GM18858 (cell line): ENCODE measurements around the gene NEK8.
"Not testable (repeated sequence)": the region's sequence is repeated elsewhere in the genome, so short reads cannot be mapped to it uniquely, and the experiment has no call there.

Experiments used
- ATAC-seq: cut with Tn5 transposase; IDR thresholded peaks from one replicate; pipeline ENCODE4 v1.9.1; 2021; ENCODE audit not compliant: unreplicated experiment

Gene NEK8

DNA sequence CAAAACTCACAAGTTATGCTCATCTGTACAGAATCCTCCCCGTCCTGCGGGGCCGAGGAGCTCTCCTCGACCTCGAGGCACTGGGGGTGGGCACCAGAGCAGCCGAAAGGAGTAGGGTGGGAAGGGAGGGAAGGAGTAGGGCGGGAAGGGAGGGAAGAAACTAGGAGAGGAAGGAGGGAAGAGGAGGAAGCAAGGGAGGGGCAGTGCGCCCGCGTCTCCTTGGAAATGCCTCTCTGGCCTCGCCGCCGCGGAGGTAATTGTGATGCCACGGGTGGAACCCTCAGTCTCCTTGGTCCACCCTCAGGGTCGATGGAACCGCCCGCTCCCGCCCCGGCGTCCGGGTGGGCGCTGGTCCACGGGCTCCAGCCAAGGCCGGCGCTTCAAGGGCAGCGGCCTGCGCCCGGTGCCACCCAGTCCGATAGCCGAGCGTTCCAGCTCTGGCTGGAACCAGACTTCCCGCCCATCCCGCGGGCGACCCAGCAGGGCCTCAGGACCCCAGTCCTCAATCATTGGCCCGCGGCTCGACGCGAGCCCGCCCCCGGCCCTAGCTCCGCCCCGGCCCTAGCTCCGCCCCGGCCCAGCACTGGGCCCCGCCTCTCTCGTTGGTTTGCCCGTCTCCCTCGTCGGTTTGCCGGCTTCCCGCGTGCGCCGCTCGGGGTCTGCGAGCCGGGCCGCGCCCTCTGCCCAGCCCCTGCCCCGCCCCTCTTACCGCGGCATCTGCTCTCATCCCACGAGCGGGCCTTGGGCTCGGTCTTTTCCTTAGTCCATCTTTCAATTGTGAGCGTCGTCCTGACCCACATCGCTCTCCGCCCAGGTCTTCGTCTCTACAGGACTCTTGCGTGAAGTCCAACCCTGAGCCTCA, 17.5 kb upstream of the NEK8 start:
- ATAC-seq = peak; percentile 54

DNA sequence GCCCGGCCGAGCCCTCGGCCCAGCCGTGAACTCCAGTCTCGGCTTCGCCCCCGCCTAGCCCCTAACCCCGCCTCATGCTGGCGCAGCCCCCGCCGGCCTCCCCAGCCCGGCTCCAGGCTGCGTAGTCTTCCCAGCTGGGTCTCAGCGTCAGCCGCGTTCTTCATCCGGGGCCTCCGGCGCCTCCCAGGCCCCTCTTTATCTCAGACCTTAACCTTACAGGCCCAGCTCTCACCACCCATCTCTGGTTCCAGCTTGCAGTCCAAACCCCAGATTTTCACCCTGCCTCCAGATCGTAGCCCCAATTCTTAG, 16.9 kb upstream of the NEK8 start, which contains the start of gene PROCA1:
TSS of gene PROCA1 (minus strand) at position 166 of the 309 bp plus-strand sequence. CDS start 228 bp downstream, outside the sequence.
- no peak for ATAC-seq

DNA sequence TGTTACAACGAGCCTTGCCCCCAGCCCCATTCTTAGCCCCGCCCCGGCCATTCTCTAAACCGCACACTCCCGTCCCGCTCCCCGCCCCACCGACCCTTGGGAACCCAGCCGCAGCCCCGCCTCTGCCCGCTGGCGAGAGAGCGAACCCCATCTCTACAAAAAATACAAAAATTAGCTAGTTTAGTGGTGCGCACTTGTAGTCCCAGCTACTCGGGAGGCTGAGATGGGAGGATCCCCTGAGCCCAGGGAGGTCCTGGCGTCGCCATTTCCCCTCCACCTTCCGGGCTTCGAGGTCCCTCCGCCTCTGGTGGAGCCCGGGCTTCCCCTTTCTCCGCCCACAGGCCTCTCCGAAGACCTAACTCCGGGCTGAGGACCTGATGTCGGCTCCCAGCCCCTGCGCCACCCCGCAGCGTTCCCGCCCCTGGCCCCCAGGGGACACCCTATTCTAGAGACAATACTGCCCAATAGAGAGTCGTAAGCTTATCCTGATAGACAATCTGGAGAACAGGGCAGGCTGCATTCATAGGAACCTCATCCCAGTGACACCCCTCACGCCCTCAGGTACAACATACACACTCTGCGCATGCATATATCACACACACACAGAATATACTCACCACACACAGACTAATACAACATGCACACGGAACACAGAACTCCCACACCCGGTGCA, 16.4 kb upstream of the NEK8 start:
- ATAC-seq = no peak

DNA sequence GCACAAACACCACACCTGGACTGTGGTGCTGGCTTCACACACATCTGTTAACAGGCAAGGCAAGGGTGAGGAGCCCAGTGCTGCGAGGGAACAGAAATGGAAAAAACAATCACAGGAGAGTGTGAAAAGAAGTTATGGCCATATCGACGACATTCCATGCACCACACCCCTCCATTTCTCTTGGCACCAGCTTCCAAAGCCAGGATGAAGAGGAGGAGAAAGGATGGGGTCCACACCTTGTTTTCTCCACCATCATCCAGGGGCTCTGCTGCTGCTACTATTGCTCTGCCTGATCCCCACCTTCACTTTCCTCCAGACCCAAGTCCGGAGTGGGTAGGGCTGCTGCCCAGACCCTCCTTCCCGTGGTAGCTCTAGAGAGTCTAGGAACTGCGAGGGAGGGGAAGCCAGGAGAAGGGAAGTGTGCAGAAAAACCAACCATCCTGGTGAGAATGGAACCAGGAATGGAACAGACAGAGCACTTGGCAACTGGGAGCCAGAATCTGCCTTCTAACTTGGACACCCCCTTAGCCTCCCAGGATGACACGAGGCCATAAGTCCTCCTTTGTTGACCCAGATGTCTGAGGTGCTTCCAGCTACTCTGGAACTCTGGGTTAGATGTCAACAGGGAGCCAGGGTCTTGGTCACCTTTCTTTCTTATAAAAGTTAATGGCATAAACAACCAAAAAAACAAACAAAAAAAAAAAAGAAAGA, 15.7 kb upstream of the NEK8 start:
- no peak for ATAC-seq

DNA sequence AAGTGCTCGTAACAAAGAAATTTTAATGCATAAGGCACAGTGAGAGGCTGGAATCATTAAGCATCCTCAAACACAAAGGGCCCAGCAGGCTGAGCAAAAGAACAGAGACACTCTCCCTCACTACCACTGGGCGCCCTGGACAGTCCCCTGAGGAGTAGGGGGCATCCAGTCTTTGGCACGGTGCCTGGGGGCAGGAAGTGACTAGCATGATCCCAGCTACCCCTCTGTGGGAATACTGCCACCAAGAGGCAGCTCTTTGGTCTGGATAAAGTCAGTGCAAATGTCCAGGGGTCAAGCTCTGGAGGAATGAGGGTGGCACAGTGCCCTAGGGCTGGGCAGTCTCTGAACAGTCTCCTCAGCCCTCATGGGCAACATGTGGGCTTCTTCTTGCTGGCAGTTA, 14.3 kb upstream of the NEK8 start:
- no peak for ATAC-seq

DNA sequence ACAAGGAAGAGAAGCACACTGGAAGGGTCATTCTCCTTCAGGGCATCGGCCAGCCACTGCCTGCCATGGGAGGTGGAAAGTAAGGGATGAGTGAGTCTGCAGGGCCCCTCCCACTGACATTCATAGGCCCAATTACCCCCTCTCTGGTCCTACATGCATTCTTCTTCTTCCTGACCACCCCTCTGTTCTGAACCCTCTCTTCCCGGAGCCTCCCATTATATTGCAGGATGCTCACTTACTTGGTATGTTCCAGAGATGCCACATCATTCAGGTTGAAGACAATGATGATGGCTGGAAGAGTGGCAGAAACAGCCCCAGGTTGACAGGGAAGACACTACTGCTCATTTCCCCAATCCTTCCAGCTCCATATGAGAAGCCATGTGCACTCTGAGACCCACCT, 13.4 kb upstream of the NEK8 start:
- no peak for ATAC-seq

DNA sequence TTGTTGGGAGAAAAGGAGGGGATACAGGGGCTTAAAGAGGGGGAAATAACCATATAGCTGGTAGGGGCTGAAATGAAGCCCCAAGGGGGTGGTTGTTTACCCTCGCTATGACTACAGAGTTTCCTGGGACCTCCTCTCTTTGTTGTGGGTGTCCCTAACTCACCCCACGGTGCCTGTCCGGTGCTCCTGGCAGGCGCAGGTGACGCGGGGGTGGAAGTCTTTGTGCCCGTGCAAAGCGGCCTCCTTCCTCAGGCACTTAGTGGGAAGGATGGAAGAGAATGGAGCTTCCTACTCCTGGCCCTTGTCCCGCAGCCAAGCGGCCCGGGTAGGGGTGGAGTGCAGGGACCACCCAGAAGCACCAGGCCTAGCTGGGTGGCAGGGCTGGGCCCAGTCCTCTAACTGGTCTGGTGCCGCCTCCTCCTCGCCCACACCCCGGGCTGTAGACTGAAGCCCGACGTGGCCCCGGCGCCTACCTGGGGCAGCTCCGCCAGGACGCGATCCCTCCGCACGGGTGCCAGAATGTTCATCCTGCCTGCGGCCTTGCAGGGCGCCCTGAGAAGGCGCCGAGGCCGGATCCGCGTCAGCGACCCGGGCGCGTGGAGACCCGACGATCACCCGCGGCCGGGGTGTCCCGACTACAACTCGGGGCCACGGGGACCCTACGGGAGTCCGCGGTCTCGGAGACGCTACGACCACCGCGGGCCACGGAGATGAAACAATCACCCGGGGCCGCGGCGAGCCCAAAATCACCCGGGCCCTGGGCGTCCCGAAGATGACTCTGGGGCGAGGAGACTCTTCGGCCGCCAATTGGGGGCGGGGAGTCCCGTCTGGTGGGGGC, 11.6 kb upstream of the NEK8 start:
- ATAC-seq = no peak

DNA sequence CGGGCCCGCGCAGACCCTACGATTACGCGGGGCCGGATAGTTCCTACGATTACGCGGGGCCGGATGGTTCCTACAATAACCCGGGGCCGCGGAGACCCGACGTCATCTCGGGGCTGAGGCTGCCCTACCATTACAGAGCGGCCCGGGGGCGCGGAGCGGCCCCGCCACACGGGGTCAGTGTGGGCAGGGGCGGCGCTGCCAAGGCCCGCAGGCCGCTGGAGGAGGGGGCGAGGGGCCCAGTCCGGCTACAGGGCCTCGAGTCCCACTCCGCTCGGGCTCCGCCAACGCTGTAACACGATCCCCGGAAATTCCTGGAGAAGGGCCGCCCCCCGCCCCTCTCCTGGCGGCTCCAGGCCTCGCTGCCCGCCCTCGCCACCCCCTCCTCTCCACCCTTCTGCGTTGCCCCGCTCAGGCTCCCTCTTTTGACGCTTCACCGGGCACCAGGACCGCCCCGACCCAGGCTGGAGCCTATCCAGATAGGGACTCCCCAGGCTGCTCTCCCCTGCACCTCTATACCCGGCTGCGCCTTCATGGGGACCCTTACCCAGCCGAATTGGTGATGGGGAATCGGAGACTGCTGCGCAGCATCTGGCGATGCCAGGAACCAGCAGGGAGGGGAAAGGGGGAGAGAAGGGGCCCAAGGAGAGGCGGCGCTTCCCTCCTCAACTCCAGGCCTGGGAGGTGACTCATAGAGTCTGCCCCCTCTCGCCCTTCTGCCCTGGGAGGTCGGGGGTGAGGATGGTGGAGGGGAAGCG, 10.8 kb upstream of the NEK8 start, which contains the start of gene RAB34:
TSS of gene RAB34 (minus strand) at position 291 of the 755 bp plus-strand sequence. CDS start 602 bp downstream, outside the sequence.
- ATAC-seq = no peak

DNA sequence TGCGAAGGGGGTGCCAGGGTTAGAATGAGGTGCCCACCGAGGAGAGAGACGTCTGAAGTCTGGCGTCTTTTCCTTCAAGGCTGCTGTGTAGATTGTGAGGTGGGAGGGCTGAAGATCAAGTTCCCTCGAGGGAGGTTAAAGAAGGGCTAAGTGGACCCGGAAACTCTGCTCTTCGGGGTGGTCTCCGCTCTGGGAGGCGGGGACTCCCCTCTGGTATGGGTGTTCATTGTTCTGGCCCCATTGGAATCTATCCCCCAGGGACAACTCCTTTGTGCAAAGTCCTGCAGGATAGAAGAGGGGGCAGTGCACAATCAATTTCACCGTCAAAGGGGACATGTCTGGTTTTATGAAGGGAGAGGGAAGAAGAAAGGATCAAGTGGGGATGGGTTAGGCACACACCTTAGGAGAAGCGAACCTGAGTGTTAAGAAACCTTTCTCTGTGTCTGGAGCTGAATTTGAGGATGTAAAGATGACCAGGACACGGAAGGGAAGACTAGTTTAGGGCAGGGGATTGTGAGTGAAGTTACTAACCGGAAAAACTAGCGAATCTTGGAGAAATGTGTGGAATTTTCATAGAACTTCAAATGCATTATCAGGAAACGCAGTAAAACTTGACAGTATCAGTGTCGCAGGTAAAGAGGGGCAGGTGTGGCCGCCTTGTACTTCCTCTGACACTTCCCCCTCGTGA, 10.1 kb upstream of the NEK8 start:
- no peak for ATAC-seq

DNA sequence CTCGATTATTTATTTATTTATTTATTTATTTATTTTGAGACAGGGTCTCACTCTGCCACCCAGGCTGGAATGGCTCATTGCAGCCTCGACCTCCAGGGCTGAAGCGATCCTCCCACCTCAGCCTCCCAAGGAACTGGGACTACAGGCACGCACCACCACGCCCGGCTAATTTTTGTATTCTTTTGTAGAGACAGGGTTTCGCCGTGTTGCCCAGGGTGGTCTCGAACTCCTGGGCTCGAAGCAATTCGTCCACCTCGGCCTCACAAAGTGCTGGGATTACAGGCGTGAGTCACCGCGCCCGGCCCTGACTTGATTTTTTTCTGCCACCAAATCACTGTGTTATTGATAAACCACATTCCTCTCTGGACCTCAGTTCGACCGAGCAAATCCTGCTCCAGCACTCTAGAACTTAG, 9.6 kb upstream of the NEK8 start:
- ATAC-seq = no peak

DNA sequence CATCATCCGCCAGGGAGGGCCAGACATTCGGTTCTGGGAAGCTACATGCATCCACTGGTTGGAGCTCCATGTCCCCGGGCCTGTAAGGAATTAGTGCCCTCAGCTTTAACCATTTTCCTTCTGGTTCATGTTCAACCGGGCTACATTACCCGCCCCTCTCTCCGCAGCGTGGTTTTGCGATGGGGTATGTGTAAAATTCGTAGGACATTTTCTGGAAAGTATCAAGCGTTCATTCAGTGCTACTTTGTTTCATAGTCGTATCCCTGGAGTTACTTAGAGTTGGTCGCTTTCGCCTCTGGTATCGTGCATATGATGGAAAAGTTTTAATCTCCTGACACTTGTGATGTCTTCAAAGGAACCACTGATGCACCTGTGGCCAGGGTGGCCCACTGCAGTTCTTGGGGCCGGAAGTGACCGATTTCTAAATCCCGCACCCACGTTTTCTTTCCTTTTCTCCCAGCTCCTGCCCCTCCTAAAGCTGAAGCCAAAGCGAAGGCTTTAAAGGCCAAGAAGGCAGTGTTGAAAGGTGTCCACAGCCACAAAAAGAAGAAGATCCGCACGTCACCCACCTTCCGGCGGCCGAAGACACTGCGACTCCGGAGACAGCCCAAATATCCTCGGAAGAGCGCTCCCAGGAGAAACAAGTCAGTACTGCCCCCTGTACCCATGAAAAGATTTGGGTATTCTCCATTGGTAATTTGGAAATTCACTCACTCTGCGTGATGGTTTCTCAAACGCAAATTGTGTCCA, 8.2 kb upstream of the NEK8 start:
- ATAC-seq = no peak

DNA sequence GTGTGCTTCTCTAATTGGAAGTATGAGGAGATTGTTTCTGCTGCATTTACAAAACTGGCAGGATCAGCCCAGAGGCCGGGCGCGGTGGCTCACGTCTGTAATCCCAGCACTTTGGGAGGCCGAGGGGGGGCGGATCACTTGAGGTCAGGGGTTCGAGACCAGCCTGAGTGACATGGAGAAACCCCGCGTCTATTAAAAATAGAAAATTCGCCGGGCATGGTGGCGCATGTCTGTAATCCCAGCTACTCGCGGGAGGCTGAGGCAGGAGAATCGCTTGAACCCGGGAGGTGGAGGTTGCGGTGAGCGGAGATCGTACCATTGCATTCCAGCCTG, 7.6 kb upstream of the NEK8 start:
- ATAC-seq = not testable (repeated sequence)

DNA sequence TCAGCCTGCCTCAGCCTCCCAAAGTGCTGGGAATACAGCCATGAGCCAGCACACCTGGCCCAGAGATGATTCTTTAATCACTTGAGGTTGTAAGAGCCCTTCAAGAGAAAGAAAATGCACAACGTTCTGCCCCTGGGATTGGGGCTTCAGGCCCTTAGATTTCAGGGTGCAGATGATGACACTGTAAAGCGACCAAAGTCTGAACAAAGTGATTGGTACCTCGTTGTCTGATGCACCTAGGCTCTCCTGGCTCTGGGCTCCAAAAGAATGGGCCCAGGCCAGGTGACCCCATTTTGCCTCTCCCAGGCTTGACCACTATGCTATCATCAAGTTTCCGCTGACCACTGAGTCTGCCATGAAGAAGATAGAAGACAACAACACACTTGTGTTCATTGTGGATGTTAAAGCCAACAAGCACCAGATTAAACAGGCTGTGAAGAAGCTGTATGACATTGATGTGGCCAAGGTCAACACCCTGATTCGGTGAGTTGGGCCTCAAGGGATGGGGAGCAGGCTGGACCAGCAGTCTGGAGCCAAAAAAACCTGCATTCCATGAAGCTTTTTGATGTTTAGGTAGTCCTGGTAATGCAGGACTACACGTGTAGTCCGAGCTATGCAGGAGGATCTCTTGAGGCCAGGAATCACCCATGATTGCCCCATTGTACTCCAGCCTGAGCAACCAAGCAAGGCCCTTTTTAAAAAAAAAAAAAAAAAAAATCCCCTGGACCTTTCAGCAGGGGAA, 6.0 kb upstream of the NEK8 start:
- no peak for ATAC-seq

DNA sequence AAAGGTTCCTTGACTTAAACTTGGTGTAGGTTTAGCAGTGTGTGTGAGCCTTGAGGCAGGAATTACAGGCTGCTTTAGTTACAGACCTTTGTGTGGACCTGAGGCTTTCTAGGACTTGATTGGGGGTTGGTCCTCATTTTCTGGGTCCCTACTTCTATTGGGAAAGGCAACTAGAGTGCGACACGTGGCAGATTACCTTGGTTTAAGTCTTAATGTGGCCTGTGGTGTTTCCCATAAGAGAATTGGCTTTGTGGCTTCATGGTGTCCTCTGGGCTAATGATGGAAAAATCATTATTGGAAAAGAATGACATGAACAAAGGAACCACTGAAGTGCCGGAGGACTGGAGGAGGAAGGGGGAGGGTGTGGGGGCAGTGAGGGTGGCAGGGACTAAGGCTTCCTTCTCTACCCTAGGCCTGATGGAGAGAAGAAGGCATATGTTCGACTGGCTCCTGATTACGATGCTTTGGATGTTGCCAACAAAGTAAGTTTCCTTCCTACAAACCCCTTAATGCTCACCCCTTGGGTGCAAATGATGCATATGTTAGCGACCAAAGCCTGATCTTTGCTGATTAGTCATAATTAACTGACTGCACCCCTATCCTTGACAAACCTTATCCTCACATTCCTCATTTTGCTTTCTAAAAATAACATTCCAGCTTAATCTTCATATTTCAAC, 5.3 kb upstream of the NEK8 start:
- ATAC-seq = no peak

DNA sequence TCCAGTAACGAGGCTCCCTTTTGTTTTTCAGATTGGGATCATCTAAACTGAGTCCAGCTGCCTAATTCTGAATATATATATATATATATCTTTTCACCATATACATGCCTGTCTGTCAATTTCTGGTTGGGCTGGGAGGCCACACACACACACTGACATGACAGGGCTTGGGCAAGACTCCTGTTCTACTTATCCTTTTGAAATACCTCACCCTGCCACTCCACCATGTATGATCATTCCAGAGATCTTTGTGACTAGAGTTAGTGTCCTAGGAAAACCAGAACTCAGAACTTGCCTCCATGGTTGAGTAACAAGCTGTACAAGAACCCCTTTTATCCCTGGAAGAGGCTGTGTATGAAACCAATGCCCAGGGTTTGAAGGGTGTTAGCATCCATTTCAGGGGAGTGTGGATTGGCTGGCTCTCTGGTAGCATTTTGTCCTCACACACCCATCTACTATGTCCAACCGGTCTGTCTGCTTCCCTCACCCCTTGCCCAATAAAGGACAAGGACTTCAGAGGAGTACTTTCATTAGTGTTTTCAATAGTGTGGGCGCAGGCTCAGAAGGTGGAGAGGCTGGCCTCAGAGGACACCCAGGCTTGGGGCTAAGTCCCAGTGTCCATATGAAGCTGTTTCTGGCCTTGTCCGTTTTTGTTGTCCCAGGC, 4.6 kb upstream of the NEK8 start:
- ATAC-seq = not testable (repeated sequence)

DNA sequence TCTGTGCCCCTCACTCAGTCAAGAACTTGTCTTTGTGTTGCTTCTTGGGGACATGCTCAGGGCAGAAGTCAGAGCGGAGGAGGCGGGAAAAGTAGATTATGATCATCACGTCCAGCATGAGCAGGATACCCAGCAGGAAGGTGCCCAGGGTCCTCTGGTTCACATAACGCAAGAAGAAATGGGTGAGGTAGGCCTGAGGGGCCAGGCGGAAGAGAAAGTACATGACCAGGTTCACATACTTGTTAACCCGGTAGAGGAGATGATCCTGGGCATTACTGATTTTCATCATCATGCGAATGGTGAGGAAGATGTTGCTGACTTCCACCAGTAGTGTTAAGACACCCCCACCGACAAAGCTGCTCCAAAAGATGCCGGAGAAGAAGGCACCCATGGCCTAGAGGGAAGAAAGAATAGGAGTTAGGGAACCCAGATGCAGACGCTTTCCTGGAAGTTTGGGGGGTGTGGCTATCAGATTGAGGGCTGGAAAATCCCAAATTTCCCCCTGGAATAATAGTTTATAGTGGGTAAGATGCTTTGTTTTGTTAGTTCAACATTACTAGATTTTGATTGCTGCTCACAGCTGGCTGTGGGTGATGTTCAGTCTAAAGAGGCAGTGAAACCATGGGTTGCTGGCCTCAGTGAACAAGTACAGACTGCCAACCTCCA, 4.0 kb upstream of the NEK8 start:
- no peak for ATAC-seq
